Peyer's patch (tissue), 4 donors: ENCODE data around the gene STAM2.

Experiments used
- CTCF ChIP-seq, 6 experiments: fragments of 450-650 bp in 4 of 6; fragments of 200-600 bp in 2 of 6; sonication (generic) in 1 of 6; IDR thresholded peaks; one replicate each; pipeline ENCODE4 v1.5.1; 2017 to 2019; ENCODE audit warnings: antibody characterized with exemption in 6 of 6, mild to moderate bottlenecking in 3 of 6, moderate library complexity in 1 of 6
- POLR2A ChIP-seq, 2 donors: fragments of 450-650 bp; IDR thresholded peaks; one replicate each; pipeline ENCODE4 v1.5.1; 2017; ENCODE audit warnings: antibody characterized with exemption in 2 of 2, mild to moderate bottlenecking in 2 of 2, moderate library complexity in 2 of 2

GRCh38 chr2:152093464-152093863 is 82.1 kb downstream of the STAM2 start:
- TF ChIP-seq CTCF (IDR thresholded peaks at IDR 0.05) (no peak), POLR2A (IDR thresholded peaks at IDR 0.05) (no peak)
